ENCODE measurements around the gene DISP3.

DISP3 gene

DNA sequence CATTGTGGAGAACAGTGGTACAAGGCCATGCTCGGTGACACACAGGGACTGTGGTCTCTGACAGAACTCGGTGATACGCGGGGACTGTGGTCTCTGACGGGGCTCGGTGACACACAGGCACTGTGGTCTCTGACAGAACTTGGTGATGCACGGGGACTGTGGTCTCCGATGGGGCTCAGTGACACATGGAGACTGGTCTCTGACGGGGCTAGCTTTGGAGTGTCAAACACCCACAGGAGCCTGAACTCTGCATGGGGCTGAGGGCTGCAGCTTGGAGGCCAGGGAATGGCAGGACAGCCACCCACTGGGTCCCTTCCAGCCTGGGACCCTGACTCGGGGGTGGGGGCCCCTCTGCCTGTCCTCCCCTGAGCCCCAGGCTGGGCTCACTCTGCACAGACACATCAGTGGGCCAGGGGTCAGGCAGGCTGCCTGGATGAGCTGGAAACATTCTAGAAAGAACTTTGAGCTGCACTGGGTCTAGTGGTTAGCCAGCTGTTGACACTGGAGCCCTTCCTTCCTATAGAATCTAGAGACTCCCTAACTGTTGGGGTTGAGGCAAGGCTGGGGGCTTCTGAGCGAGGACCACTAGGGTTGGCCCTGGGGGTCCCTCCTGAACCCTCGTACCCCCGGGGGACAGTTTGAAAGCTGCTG lies 49.8 kb downstream of the DISP3 start:
- no peak for DNase-seq (ENCODE audit: low spot score)

DNA sequence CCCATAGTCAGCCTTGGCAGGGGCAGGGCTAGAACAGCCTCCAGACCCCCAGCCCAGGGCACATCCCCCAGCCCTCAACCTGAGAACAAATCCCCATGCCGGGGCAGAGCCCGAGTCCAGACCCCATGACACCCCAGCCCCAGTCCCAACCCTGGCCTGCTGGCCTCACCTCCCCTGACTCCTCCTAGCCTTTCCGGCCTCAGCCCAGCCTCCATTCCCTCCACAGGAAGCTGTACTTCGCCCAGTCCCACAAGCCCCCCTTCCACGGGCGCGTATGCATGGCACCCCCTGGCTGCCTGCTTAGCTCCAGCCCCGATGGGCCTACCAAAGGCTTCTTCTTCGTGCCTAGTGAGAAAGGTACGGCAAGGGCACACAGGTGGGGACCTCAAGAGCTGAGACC lies 50.4 kb downstream of the DISP3 start:
- DNase-seq (ENCODE audit: low spot score), result peak; percentile 5

DNA sequence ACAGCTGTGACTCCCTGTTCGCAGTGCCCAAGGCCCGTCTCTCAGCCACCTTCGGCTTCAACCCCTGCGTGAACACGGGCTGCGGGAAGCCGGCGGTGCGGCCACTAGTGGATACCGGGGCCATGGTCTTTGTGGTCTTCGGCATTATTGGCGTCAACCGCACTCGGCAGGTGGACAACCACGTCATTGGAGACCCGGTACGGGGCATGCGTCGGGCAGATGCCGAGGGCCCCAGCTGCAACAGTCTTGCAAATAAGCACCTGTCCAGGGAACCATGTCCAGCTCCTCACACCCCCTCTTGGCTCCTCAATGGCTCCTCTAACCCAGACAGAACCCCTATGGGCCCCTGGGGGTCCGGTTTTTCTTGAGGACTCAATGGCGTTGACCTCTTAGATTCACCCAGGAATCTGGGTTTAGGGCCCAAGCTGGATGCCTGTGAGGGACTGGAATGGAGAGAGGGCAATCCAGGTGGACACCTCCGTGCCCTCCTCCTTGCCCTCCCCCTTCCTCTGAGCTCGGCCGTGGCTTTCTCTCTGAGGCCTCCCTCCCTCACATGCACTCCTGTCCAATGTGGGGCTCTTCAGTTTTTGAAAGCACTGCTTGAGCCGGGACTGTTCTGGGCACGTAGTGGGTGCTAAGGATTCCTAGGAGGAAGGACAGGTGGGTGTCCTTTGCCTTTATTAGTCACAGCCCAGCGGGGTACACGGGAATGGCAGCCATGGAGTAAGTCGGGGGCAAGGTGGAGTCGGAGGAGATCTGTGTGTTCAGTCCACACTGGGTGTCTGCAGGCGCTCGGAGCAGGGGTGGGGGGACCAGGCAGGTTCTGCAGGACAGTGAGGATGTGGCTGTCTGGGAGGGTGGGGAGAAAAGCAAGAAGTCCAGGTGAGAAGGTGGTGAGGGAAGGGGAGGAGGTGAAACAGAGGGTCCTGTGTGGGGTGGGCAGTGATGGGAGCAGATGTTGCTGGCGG lies 51.1 kb downstream of the DISP3 start:
- peak; percentile 4 for DNase-seq (ENCODE audit: low spot score)

DNA sequence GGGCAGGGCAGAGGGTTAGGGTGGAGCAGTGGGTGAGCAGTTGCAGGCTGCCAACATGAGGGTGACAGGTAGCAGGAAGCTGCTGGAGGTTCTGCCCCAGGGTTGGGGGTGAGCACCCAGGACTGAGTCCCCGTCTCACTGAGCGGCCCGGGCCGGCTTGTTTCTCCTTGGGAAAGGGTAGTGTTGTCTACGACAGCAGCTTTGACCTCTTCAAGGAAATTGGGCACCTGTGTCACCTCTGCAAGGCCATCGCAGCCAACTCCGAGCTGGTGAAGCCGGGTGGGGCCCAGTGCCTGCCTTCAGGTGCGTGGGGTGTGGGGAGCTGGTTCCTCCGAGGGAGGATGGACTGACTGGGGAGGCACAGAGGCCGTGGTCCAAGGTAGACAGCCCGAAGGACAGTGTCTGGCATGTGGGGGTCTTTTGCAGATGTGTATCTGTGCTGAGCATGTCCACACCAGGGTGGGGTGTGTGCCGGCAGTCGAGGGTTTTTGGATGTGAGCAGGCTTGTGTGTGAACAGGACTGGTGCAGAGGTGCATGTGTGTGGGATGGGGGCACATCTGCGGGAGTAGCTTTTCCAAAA lies 51.9 kb downstream of the DISP3 start:
- peak; percentile 10 for DNase-seq (ENCODE audit: low spot score)

DNA sequence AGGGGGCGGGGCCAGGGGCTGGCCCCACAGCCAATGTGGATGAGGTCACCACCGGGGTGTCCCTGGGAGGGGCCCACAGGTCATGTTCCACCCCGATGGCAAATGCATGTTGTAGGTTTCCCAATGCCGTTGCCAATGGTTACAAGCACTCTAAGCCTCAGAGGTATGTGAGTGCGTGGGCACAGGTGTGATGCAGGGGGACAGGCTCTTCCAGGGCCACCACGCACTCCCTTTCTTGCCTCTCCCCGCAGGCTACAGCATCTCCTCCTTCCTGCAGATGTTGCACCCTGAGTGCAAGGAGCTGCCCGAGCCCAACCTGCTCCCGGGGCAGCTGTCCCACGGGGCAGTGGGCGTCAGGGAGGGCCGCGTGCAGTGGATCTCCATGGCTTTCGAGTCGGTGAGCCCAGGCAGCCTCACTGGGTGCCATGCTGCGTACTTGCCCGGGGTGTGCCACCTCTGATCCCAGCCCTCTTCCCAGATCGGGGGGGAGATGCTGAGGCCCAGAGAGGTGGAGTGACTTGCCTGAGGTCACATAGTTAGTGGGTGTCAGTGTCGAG lies 52.4 kb downstream of the DISP3 start:
- peak; percentile 41 for DNase-seq (ENCODE audit: low spot score)

DNA sequence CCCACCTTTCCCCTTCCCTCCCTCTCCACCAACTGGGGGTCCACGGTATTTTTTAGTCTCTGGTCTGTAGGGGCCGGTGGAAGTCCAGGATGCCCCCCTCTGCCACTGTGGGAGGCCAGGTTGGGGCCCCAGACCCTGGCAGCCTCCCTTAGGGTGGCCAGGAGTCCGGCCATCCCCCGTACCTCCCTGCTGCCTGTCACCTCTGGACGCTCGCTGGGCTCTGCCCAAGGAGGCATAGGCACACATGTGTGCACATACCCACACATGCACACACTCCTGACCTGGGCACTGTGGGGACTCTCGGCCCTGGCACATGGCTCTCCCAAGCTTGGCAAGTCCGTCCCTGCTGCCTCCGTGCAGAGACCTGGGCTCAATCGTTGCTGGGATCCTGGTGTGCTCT lies 53.0 kb downstream of the DISP3 start:
- DNase-seq (ENCODE audit: low spot score), result no peak

DNA sequence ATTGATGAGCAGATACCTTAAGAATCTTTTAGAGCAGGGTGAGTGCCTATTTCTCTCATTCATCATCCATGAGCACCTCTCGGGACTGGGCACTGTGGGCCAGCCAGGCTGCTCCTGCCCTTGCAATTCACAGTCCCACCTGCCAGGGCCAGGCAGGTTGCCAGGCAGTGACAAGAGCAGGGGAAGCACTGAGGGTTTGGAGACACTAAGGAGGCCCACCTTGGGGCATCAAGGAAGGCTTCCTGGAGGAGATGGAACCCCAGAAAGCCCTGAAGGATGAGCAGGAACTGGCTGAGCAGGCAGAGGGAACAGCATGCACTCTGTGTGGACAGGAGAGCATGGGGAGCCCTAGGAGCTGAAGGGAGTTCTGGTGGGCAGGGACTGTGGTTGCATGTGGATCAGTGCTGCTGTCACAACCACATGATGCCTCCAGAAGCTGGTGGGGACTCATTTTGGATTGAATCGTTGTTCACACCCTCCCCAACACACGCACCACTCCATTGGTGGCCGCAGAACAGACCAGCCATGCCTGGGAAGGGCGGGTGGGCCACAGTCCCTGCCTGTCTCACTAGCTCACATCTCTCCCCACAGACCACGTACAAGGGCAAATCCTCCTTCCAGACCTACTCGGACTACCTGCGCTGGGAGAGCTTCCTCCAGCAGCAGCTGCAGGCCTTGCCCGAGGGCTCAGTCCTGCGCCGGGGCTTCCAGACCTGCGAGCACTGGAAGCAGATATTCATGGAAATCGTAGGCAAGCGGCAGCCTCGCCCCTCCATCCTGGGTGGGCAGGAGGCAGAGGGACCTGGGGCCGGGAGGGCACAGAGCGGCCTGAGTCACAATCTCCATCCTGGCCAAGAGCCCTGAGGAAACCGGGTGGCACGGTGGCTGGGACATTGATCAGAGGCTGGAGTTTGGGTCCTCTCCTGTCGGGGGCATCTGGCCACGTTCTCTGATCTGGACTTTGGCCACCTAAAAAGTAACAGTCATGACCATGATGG lies 55.1 kb downstream of the DISP3 start:
- DNase-seq (ENCODE audit: low spot score), result no peak

DNA sequence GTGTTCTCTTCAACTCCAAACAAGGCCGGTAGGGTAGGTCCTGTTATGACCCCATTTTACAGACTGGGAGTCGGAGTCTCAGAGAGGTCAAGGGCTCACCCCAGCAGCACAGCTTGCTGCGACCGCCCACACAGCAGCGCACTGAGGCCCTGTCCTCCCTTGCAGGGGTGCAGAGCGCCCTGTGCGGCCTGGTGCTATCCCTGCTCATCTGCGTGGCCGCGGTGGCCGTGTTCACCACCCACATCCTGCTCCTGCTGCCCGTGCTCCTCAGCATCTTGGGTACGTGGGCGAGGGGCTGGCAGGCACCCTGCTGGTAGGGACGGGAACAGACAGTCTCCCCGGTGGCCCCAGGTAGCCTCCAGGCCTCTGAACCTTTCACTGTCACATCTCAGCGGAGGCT lies 55.9 kb downstream of the DISP3 start:
- no peak for DNase-seq (ENCODE audit: low spot score)

DNA sequence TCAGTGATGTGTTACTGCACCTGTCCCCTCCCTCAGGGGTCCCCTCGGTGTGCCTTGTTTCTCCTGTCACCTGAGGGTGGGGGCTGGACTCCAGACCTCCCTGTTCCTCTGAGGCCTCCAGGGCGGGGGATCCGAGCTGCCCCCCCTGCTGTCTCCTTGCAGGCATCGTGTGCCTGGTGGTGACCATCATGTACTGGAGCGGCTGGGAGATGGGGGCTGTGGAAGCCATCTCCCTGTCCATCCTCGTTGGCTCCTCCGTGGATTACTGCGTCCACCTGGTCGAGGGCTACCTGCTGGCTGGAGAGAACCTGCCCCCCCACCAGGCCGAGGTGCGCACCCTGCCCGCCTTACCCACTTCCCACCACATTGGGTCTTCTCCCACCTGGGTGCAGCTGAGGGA lies 56.4 kb downstream of the DISP3 start:
- DNase-seq (ENCODE audit: low spot score), result no peak

DNA sequence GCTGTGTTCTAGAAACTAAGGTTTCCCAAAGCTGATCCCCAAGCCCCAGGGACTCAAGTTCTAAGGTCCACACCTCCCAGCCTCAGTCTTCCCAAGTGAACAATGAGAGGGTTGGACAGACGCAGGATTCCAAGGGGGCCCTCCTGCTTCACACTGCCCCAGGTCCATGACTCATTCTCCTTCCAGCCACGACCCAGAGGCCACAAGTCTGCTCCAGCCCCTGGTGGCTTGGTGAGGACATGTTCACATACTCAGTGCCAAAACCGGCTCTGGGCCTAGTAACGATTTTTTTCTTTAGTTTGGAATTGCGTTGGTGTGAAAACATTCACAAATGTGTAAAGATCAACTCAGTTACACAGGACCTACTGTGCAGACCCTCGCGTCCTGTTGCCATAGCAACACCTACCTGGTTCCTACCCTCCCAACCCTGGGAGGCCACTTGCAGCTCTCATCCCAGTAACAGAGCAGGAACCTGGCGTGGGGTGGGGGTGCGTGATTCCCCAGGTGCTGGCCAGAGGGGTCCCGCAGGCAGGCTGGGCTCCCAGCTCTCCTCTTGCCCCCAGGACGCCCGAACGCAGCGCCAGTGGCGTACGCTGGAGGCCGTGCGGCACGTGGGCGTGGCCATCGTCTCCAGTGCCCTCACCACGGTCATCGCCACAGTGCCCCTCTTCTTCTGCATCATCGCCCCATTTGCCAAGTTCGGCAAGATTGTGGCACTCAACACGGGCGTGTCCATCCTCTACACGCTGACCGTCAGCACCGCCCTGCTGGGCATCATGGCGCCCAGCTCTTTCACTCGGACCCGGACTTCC lies 57.0 kb downstream of the DISP3 start:
- DNase-seq (ENCODE audit: low spot score), result no peak

DNA sequence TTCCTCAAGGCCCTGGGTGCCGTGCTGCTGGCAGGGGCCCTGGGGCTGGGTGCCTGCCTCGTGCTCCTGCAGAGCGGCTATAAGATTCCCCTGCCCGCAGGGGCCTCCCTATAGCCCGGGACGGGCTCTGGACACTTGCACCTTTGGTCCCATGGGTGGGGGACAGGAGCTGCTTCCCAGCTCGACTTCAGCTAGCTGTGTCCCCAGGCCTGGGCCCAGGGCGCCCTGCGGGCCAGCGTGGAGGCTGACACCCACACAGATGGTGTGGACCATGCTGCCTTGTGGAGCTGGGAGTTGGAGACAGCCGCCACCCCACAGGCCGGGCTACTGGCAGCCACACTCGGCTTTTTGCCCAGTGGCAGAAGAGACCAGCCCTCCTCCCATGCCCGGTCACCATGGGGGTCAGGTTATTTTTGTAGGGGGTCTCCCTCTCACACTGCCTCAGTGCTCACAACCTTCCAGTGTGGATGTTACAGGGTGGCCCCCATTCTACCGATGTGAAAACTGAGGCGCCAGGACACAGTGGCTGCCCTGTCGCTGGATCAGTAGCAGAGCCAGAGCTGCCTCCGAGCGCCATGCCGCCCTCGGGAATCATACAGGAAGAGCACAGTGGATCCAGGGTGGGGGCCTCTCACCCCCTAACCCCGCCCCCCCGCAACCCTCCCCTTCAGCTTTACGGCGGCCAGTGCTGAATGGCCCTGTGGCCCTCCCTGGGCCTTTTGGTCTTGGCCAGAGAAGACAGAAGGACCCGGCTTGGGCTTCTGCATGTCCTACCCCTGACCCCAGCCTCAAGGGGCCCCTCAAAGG lies 57.8 kb downstream of the DISP3 start:
- DNase-seq (ENCODE audit: low spot score), result no peak

DNA sequence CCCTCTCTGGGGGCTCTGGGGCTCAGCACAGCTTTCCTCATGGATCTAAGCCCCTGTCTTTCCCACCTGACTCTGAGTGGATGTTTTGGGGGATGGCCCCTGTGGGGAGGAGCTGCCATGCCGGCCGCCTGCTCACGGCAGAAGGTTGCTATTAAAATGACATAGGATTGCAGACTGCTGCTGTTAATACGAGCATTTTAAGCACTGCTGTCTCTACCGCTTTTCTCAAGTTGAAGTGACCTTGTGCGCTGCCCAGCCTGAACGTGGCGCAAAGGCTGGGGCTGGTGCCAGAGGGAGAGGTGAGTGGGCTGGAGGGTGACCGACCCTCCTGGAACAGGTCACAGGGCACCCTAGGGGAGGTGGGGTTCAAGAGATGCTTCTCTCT lies 58.4 kb downstream of the DISP3 start:
- DNase-seq (ENCODE audit: low spot score), result no peak

DNA sequence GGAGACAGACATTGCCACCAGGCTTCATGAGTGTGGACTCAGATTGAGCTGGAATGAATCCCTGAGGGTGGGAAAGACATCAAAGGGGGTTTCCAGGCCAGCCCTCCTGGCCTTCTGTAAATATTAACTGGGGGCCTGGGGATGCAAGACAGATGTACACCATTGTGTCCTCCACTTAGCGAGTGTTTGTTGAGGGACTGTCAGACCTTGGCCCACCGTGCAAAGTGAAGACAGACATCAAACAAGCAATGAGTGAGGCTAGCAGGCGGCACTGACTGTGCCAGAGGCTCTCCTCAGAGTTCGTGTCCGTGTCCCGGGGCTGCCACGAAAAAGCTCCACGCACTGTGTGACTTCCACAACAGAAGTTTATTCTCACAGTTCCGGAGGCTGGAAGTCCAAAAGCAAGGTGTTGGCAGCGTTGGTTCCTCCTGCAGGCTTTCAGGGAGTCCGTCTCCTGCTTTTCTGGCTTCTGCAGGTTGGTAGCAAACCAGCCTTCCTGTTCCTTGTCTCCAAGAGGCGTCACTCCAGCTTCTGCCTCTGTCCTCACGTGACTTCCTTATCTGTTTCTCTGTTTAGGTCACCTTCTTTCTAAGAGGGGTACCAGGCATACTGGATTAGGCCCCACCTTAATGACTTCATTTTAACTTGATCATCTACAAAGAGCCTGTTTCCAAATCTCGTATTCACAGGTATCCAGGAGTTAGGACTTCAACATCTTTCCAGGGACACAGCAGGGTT lies 59.1 kb downstream of the DISP3 start:
- no peak for DNase-seq (ENCODE audit: low spot score)

DNA sequence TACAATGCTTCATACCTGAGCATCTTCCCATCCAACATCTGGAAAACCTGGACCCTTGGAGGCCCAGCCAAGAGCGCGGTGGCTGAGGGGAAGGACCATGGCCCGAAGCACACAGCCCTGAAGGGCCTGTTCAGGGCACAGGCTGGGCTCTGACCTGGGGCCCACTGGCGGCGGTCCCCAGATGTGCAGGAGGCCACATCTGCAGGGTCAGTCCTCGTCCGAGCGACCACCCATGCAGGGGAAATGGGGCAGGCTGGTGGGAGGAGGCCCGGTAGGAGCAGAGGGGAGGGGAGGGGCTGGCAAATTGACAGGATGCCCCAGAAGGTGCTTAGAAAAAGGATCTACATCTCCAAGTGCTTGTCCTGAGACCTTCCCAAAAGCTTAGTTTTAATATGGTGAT lies 59.9 kb downstream of the DISP3 start:
- DNase-seq (ENCODE audit: low spot score), result no peak

DNA sequence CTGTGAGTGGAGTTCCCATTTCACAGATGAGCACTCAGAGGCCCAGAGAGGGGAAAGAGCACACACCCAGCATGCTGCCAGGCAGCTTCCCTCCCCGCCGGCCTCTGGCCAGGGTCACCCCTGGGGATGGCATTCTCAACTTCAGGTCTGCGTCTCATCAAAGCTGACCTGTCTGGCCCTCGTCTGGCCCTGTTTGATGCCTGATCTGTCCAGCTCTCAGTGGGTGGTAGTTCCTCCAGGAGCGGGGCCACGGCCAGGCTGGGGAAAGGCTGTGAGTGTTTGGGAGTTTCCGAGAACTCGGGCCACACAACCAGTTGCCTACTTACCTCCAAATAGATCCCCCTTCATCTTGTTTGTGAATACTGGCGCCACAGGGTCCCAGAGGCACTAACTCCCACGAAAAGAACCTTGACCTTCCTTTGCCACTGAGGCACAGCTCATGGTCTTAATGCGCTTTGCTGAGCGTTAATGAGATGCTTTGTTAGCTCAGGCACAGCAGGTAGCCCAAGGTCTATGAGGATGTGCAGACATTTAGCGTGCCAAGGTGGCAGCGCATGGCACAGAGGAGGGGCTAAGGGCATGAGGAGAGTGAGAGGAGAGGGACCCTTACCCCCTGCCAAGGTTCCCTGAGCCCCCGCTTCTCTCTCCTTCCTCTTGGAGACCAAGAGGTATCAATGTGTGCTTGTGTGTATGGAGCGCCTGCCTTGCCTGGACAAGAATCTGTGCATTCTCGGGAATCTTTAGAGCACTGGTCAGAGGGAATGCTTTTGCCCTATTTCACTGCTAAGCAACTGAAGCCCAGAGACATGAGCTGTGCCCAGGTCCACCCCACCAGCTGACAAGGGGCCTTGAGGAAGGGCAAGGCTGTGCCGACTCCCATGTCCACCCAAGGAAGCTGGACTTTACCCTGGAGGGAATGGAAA lies 61.2 kb downstream of the DISP3 start:
- peak; percentile 11 for DNase-seq (ENCODE audit: low spot score)

DNA sequence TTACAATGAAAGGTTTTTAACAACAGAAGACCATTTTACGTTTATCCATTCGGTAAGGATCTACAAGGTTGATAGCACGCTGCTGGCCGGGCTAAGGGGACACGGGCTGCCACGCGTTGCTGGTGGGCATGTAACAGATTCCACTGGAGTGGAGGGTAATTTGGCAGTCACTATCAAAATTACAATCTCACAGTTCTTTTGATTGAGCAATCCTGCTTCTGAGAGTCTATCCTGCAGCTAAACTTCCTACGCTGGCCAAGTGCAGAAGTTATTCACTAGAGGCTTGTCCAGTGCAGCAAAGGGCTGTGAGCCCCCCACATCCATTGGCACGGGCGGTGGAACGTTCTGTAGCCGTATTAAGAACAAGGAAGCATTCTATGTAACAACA lies 61.8 kb downstream of the DISP3 start:
- no peak for DNase-seq (ENCODE audit: low spot score)

DNA sequence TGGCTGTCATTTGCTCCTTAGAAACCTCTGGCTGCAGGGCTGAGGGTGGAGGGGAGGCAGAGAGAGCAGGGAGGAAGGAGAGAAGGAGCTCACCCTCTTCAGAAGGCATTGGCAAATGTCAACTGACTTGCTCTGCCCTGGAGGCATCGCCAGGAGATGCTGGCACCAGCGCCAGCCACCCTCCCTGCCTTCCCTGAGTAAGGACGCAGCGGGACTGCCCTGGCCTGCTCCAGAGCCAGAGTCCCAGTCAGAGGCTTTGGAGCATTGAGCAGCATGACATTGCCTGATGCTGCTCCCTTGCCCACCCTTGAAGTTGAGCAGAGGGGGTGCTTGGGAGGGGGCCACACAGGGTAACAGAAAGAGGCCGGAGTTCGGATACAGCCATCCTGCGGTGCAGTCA lies 62.3 kb downstream of the DISP3 start:
- no peak for DNase-seq (ENCODE audit: low spot score)

DNA sequence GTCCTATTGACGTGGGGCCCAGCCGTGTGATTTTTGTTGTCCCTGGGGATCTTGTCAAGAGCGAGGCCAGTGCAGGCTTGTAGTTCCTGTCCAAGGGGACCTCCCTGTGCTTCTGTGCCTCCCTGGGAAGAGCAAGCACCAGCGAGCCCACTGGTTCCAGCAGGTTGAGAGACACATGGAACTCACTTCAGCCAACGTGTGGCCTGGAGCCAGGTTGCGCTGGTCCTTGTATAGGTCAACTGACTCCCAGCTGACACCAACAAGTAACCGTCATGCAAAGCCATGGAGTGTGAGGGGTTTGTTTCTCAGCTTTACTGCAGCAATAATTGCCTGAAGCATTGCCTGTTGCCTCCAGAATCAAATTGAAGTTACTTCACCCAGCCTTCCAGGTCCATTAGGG lies 63.0 kb downstream of the DISP3 start:
- no peak for DNase-seq (ENCODE audit: low spot score)

Data from iPS-NIHi11 (cell line).